OCI-LY3 (cell line): ENCODE measurements around the gene TMEM19.

Source experiments
- H2AFZ ChIP-seq: fragments of 200-600, 300-600 bp; shearing (Covaris generic); 2 replicates; pipeline ENCODE4 v1.6.0; 2014; ENCODE audit warnings: antibody characterized with exemption, low read depth, low read length
- H3K27ac ChIP-seq: fragments of 200-600, 300-600 bp; sonication (generic); 2 replicates; pipeline ENCODE4 v1.5.1; 2014; ENCODE audit warnings: mild to moderate bottlenecking, low read length, moderate library complexity, mixed read lengths
- H3K27me3 ChIP-seq: fragments of 200-600, 300-600 bp; sonication (generic); 2 replicates; pipeline ENCODE4 v1.6.1; 2014; ENCODE audit warnings: low read depth, low read length, mixed read lengths
- H3K36me3 ChIP-seq: fragments of 200-600, 300-600 bp; sonication (generic); replicated peaks from 2 replicates; pipeline ENCODE3; 2014; ENCODE audit warnings: low read depth, low read length, mixed read lengths
- H3K4me1 ChIP-seq: fragments of 300-600, 200-600 bp; sonication (generic); 2 replicates; pipeline ENCODE4 v1.6.1; 2014; ENCODE audit warnings: low read length, mixed read lengths
- H3K4me2 ChIP-seq: fragments of 200-600, 300-600 bp; sonication (generic); 2 replicates; pipeline ENCODE4 v1.6.1; 2014; ENCODE audit warnings: low read length, mixed read lengths
- H3K4me3 ChIP-seq: fragments of 300-600, 200-600 bp; sonication (generic); 2 replicates; pipeline ENCODE4 v1.5.1; 2014; ENCODE audit warnings: antibody characterized with exemption, mild to moderate bottlenecking, low read length, moderate library complexity
- H3K79me2 ChIP-seq: fragments of 300-600, 200-600 bp; shearing (Covaris generic); 2 replicates; pipeline ENCODE4 v1.6.1; 2014; ENCODE audit warnings: mild to moderate bottlenecking, low read length, mixed read lengths
- H3K9ac ChIP-seq: fragments of 300-600, 200-600 bp; shearing (Covaris generic); 2 replicates; pipeline ENCODE4 v1.6.0; 2014; ENCODE audit warnings: mild to moderate bottlenecking, low read length, moderate library complexity
- H3K9me3 ChIP-seq: fragments of 200-600, 300-600 bp; shearing (Covaris generic); 2 replicates; pipeline ENCODE4 v1.6.1; 2014; ENCODE audit warnings: low read length, mixed read lengths; ENCODE audit not compliant: insufficient read depth
- H4K20me1 ChIP-seq: fragments of 200-600, 300-600 bp; sonication (generic); 2 replicates; pipeline ENCODE4 v1.6.1; 2016; ENCODE audit warnings: low read length, mixed read lengths; ENCODE audit not compliant: insufficient read depth
- EZH2phosphoT487 ChIP-seq: fragments of 200-600 bp; shearing (Covaris generic); IDR thresholded peaks from 2 replicates; pipeline ENCODE4 v1.6.1; 2018; ENCODE audit warnings: antibody characterized with exemption, mixed run types, low read depth
- TF ChIP-seq, protein P1 (sequence below): fragments of 200-600, 300-600 bp; sonication (generic); IDR thresholded peaks from 2 replicates; pipeline ENCODE4 v1.5.1; 2014; ENCODE audit warnings: antibody characterized with exemption, low read length, low read depth

TMEM19 gene

DNA sequence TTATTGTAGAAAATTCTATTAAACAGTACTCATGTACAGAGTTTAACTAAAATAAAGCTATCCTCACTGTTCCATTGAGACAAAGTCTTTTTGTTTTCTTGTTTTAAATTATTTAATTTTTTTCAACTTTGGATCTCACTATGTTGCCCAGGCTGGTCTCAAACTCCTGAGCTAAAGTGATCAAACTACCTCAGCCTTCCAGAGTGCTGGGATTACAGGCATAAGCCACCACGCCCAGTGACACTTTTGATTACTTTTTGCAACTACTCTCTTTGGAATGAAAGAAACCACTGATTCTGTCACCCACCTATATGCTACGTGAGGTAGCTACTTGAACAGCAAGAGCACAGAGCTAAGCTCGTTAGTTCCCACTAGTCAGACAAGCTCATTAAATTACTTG, 39.4 kb upstream of the TMEM19 start:
- no peak overlapping the region for H3K4me2 ChIP-seq
- H3K36me3 ChIP-seq = peaks cover 61% of the 10 kb centered on the region
- TF ChIP-seq, protein P1, sequence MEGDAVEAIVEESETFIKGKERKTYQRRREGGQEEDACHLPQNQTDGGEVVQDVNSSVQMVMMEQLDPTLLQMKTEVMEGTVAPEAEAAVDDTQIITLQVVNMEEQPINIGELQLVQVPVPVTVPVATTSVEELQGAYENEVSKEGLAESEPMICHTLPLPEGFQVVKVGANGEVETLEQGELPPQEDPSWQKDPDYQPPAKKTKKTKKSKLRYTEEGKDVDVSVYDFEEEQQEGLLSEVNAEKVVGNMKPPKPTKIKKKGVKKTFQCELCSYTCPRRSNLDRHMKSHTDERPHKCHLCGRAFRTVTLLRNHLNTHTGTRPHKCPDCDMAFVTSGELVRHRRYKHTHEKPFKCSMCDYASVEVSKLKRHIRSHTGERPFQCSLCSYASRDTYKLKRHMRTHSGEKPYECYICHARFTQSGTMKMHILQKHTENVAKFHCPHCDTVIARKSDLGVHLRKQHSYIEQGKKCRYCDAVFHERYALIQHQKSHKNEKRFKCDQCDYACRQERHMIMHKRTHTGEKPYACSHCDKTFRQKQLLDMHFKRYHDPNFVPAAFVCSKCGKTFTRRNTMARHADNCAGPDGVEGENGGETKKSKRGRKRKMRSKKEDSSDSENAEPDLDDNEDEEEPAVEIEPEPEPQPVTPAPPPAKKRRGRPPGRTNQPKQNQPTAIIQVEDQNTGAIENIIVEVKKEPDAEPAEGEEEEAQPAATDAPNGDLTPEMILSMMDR = no peak
- no peak for TF ChIP-seq EZH2phosphoT487
- no peaks in the 10 kb centered on the region for H3K9me3 ChIP-seq
- 0 out of 2 replicates have a peak, but pooled peaks cover 9% of the 10 kb centered on the region for H4K20me1 ChIP-seq
- H3K4me3 ChIP-seq = no peak overlapping the region
- H3K27ac ChIP-seq = no peak overlapping the region
- no peaks in the 10 kb centered on the region for H3K27me3 ChIP-seq
- H2AFZ ChIP-seq = no peak overlapping the region
- H3K9ac ChIP-seq = no peak overlapping the region
- H3K79me2 ChIP-seq = peaks cover 46% of the 10 kb centered on the region
- peaks cover 6% of the 10 kb centered on the region; the same call in 1 of the 2 replicates for H3K4me1 ChIP-seq

- no peaks in the 10 kb centered on the region for H3K4me1 ChIP-seq
- H3K4me3 ChIP-seq = no peak overlapping the region
- no peak overlapping the region for H3K9ac ChIP-seq
- peaks cover 66% of the 10 kb centered on the region for H3K79me2 ChIP-seq
- no peak for TF ChIP-seq EZH2phosphoT487
- TF ChIP-seq, protein P1 = no peak
- peaks cover 8% of the 10 kb centered on the region; the same call in 1 of the 2 replicates for H3K9me3 ChIP-seq
- H2AFZ ChIP-seq = no peak overlapping the region
- H3K36me3 ChIP-seq = peaks cover 70% of the 10 kb centered on the region
- 0 out of 2 replicates have a peak, but pooled peaks cover 12% of the 10 kb centered on the region for H4K20me1 ChIP-seq
- no peak overlapping the region for H3K4me2 ChIP-seq
- H3K27ac ChIP-seq = no peak overlapping the region
- no peaks in the 10 kb centered on the region for H3K27me3 ChIP-seq
Observed at GRCh38 chr12:71648537-71648936, 37.3 kb upstream of the TMEM19 start.

GRCh38 chr12:71649401-71649800, 36.5 kb upstream of the TMEM19 start:
- Histone ChIP-seq H4K20me1 (0 out of 2 replicates have a peak, but pooled peaks cover 12% of the 10 kb centered on the region), H3K9ac (no peak overlapping the region), H3K9me3 (peaks cover 9% of the 10 kb centered on the region; the same call in 1 of the 2 replicates), H2AFZ (no peak overlapping the region), H3K4me3 (no peak overlapping the region), H3K27me3 (no peaks in the 10 kb centered on the region), H3K27ac (no peak overlapping the region), H3K36me3 (peaks cover 70% of the 10 kb centered on the region), H3K4me1 (no peaks in the 10 kb centered on the region), H3K4me2 (no peak overlapping the region), H3K79me2 (peaks cover 75% of the 10 kb centered on the region)
- TF ChIP-seq, protein P1 = no peak
- TF ChIP-seq EZH2phosphoT487 = no peak

DNA sequence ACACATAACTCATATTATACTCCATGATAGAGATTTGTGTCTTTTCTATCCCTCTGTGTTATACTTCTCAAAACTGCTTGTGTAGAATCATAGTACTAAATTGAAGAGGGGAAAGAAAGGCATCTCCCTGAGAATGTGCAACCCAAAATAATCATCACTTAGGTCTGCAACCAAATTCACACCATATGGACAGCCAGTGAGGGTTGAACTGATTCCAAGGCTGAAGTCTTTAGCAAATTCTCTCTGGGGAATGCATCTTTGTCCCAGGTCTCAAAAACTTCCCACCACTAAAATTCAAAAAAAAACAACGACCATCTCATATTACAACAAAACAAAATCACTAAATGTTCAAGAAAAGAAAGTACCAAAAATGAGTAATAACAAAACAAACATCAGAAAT, 33.2 kb upstream of the TMEM19 start:
- no peak overlapping the region for H3K4me2 ChIP-seq
- no peaks in the 10 kb centered on the region for H3K27me3 ChIP-seq
- H3K4me3 ChIP-seq = no peak overlapping the region
- H3K9me3 ChIP-seq = peaks cover 9% of the 10 kb centered on the region; the same call in 1 of the 2 replicates
- H2AFZ ChIP-seq = no peak overlapping the region
- peaks cover 75% of the 10 kb centered on the region for H3K36me3 ChIP-seq
- TF ChIP-seq, protein P1 = no peak
- no peak for TF ChIP-seq EZH2phosphoT487
- peaks cover 96% of the 10 kb centered on the region for H3K79me2 ChIP-seq
- no peak overlapping the region for H3K9ac ChIP-seq
- H3K4me1 ChIP-seq = no peaks in the 10 kb centered on the region
- 0 out of 2 replicates have a peak, but pooled peaks cover 12% of the 10 kb centered on the region for H4K20me1 ChIP-seq
- no peak overlapping the region for H3K27ac ChIP-seq
